ENCODE results near the gene BACE1-AS. TPM values are rescaled to one million over a fixed set of nuclear protein-coding genes. Genes with fewer than 3 reads are reported as not detected.

The BACE1-AS gene
- polyA plus RNA-seq, 1 experiment: 5.4 TPM

DNA sequence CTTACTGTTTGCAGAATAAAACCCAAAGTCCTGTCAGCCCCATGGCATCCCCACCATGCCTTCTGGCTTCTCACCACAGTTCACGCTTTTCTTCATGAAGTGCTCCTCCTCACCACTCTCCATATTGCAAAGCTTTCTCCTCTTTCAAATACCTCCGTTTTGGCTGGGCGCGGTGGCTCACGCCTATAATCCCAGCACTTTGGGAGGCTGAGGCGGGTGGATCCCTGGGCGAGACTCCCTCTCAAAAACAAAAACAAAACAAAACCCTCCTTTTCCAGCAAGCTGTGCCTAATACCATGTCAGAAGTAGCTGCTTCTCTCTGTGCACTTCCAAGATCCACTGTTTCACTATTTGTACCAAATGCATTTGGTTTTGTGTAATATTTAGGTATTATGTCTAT lies 18.2 kb downstream of the BACE1-AS start:
- no peak for DNase-seq (ENCODE audit: low read depth, low spot score)
- ChIA-PET POLR2A (no interaction called here), CTCF (no interaction called here)
- H3K27me3 ChIP-seq (ENCODE audit: control insufficient read depth, insufficient read depth, low read length): no peaks in the 10 kb centered on the region
- no peak overlapping the region for H3K27ac ChIP-seq (ENCODE audit: low read depth, low read length)
- no peak overlapping the region for H3K4me3 ChIP-seq (ENCODE audit: low read depth, low read length)
- TF ChIP-seq, protein P1, sequence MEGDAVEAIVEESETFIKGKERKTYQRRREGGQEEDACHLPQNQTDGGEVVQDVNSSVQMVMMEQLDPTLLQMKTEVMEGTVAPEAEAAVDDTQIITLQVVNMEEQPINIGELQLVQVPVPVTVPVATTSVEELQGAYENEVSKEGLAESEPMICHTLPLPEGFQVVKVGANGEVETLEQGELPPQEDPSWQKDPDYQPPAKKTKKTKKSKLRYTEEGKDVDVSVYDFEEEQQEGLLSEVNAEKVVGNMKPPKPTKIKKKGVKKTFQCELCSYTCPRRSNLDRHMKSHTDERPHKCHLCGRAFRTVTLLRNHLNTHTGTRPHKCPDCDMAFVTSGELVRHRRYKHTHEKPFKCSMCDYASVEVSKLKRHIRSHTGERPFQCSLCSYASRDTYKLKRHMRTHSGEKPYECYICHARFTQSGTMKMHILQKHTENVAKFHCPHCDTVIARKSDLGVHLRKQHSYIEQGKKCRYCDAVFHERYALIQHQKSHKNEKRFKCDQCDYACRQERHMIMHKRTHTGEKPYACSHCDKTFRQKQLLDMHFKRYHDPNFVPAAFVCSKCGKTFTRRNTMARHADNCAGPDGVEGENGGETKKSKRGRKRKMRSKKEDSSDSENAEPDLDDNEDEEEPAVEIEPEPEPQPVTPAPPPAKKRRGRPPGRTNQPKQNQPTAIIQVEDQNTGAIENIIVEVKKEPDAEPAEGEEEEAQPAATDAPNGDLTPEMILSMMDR (IDR thresholded peaks at IDR 0.05; ENCODE audit: low read depth, low read length): no peak
- H3K9me3 ChIP-seq (ENCODE audit: control insufficient read depth, insufficient read depth, low read length): no peaks in the 10 kb centered on the region

DNA sequence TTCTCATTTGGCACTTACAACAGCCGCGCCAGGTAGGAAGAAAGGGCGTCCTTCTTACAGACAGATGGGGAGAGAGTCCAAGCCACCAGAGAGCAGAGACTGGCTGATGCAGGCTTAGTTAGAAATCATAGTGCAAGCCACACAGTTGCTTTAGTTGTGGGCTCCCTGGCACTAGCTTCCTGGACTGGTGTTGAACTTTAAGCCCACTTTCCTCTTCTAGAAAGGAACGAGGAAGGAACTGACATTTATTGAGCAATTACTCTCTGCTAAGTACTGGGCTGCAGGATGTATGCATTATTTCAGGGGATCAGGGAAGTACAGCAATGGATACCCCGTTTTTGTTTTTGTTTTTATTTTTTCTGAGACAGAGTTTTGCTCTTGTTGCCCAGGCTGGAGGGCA lies 21.9 kb downstream of the BACE1-AS start:
- CTCF ChIA-PET: no interaction called here
- POLR2A ChIA-PET: no interaction called here
- Histone ChIP-seq H3K27me3 (ENCODE audit: control insufficient read depth, insufficient read depth, low read length) (no peaks in the 10 kb centered on the region), H3K9me3 (ENCODE audit: control insufficient read depth, insufficient read depth, low read length) (no peaks in the 10 kb centered on the region), H3K4me3 (ENCODE audit: low read depth, low read length) (no peak overlapping the region), H3K27ac (ENCODE audit: low read depth, low read length) (no peak overlapping the region)
- no peak for DNase-seq (ENCODE audit: low read depth, low spot score)
- TF ChIP-seq, protein P1 (IDR thresholded peaks at IDR 0.05; ENCODE audit: low read depth, low read length): no peak

DNA sequence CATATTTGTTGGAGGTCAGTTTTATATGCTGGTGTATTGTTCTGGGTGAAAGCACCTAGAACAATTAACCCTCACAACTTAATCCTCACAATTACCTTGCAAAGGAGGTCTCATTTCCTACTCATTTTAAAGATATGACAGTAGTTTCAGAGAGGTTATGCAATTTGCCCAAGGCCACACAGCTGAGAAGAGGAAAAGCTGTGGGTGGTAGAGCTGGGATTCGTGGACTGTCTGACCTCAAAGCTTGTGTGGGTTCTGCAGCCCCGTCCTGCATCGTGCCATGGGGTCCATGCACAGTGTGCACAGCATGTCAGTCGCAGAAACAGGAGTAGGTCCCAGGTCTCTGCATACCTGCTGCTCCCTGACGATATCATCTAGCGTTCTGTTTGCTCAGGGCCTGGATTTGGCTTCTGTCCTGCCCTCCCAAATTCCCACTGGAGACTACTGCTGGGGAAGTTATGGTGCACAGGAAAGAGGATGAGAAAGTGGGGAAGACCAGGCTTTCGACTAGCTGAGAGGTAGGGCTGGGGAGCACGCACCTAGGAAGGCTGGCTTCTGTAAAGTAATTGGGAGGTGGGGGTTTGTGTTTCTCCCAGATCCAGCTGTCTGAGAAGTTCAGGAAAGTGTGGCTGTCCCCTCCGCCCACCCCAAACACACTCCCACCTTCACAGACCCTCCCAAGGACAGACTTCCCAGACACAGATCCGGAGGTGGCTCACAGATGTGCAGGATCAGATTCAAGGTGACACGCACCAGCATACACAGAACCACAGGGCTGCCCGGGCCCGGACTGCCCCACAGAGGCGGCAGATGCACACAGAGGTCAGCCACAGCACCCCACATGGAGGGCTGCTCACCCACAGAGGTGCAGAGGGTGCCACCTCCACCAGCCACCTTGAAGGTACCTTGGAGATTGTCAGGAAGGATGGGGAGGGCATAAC lies 23.0 kb downstream of the BACE1-AS start:
- TF ChIP-seq, protein P1 (IDR thresholded peaks at IDR 0.05; ENCODE audit: low read depth, low read length): no peak
- DNase-seq (ENCODE audit: low read depth, low spot score): no peak
- ChIA-PET CTCF (no interaction called here), POLR2A (no interaction called here)
- peak overlapping the region; percentile 71 for H3K4me3 ChIP-seq (ENCODE audit: low read depth, low read length)
- no peaks in the 10 kb centered on the region for H3K9me3 ChIP-seq (ENCODE audit: control insufficient read depth, insufficient read depth, low read length)
- no peak overlapping the region for H3K27ac ChIP-seq (ENCODE audit: low read depth, low read length)
- H3K27me3 ChIP-seq (ENCODE audit: control insufficient read depth, insufficient read depth, low read length): no peaks in the 10 kb centered on the region

DNA sequence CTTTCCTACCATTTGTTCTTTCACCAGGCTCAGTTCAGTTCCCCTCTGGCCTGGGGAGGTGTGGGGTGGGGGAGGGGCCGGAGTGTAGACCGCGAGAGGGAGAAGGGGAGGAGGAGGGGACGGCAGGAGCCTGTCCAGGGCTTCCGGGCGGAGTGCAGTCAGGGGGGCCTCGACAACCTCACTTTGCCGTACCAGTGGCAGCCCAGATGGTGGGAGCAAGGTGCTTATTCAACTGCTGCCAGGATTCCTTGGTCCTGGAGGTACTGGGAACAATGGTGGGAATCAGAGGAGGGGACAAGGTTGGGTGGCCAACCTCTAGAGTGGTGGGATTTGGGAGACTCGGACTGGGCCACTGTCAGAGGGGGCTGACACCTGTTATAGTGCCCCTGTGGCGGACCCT lies 23.7 kb downstream of the BACE1-AS start:
- no peak overlapping the region for H3K27ac ChIP-seq (ENCODE audit: low read depth, low read length)
- H3K4me3 ChIP-seq (ENCODE audit: low read depth, low read length): peak overlapping the region; percentile 71
- POLR2A ChIA-PET: no interaction called here
- TF ChIP-seq, protein P1 (IDR thresholded peaks at IDR 0.05; ENCODE audit: low read depth, low read length): no peak
- no peak for DNase-seq (ENCODE audit: low read depth, low spot score)
- CTCF ChIA-PET: interaction anchor here (0.6 kb wide), 1 partner anchor 68 kb away, joined by 3 read pairs; no protein-coding TSS in a partner anchor
- no peaks in the 10 kb centered on the region for H3K9me3 ChIP-seq (ENCODE audit: control insufficient read depth, insufficient read depth, low read length)
- H3K27me3 ChIP-seq (ENCODE audit: control insufficient read depth, insufficient read depth, low read length): no peaks in the 10 kb centered on the region

All from AG04450 (cell line).